HG02870 (cell line): ENCODE data around the gene UNC45A.
"Not testable (repeated sequence)": the region's sequence is repeated elsewhere in the genome, so short reads cannot be mapped to it uniquely, and the experiment has no call there.

Source experiments
- ATAC-seq: cut with Tn5 transposase; IDR thresholded peaks from one replicate; pipeline ENCODE4 v1.9.1; 2021; ENCODE audit warnings: mild to moderate bottlenecking, moderate library complexity; ENCODE audit not compliant: unreplicated experiment

UNC45A gene

GRCh38 chr15:90903733-90904536, 31.1 kb upstream of the UNC45A start:
- ATAC-seq = no peak

GRCh38 chr15:90904746-90905145, 30.3 kb upstream of the UNC45A start:
- no peak for ATAC-seq

GRCh38 chr15:90905306-90906180, 29.5 kb upstream of the UNC45A start:
- ATAC-seq = no peak

GRCh38 chr15:90906181-90906849, 28.8 kb upstream of the UNC45A start:
- ATAC-seq = no peak

GRCh38 chr15:90907051-90907660, 27.9 kb upstream of the UNC45A start:
- no peak for ATAC-seq

- ATAC-seq = no peak
These were observed 27.1 kb upstream of the UNC45A start for GRCh38 chr15:90907838-90908507.

- not testable (repeated sequence) for ATAC-seq
These were observed 25.6 kb upstream of the UNC45A start for GRCh38 chr15:90909449-90909848.

GRCh38 chr15:90909976-90910375, 25.1 kb upstream of the UNC45A start:
- no peak for ATAC-seq

GRCh38 chr15:90910441-90911301, 24.4 kb upstream of the UNC45A start:
- ATAC-seq = no peak

GRCh38 chr15:90911302-90911623, 23.8 kb upstream of the UNC45A start:
- ATAC-seq = no peak

GRCh38 chr15:90911906-90912769, 22.9 kb upstream of the UNC45A start:
- no peak for ATAC-seq

GRCh38 chr15:90912770-90913075, 22.4 kb upstream of the UNC45A start:
- no peak for ATAC-seq

- no peak for ATAC-seq
These were observed 21.6 kb upstream of the UNC45A start for GRCh38 chr15:90913398-90913944.

GRCh38 chr15:90914305-90915080, 20.6 kb upstream of the UNC45A start:
- ATAC-seq = no peak

- ATAC-seq = no peak
These were observed 19.8 kb upstream of the UNC45A start for GRCh38 chr15:90915216-90915807.

- ATAC-seq = no peak
These were observed 19.2 kb upstream of the UNC45A start for GRCh38 chr15:90915808-90916440.

GRCh38 chr15:90916461-90916860, 18.6 kb upstream of the UNC45A start:
- no peak for ATAC-seq
